HCT116 (cell line): ENCODE data around the gene TXNL4B. TPM values are rescaled to one million over a fixed set of nuclear protein-coding genes. Genes with fewer than 3 reads are reported as not detected.

Experiments used
- ATAC-seq: fragments of 200-7000 bp; cut with Tn5 transposase; 2 replicates; pipeline ENCODE4 v1.9.1; 2020; ENCODE audit warnings: mild to moderate bottlenecking, moderate library complexity
- BruUV-seq: library from RNA; stranded (reverse); fragments of 400-500 nt; replicated peaks from 2 replicates; lab custom pipeline; 2021; lab: Mats Ljungman, UMichigan
- CTCF ChIA-PET: fragments of 300-600 bp; sonication (Branson Sonifier 250); formaldehyde crosslinking; loops from one replicate; lab custom pipeline; 2021; ENCODE audit warnings: antibody characterized with exemption; lab: Charles Lee
- POLR2A ChIA-PET: fragments of 300-600, 350-600 bp; sonication (Branson Sonifier 250); formaldehyde crosslinking; loops from one replicate; lab custom pipeline; 2021; ENCODE audit warnings: antibody characterized with exemption; lab: Charles Lee
- RAD21 ChIA-PET, 2 experiments: fragments of 300-600 bp; sonication (Branson Sonifier 250); formaldehyde crosslinking; loops; one replicate each; lab custom pipeline; 2023; ENCODE audit warnings: low total read pairs in 2 of 2; ENCODE audit not compliant: uncharacterized antibody in 2 of 2, unreplicated experiment in 2 of 2, low non-redundant PET in 1 of 2; lab: Charles Lee
- DNase-seq: peaks from one replicate; pipeline ENCODE4 v3.0.0-alpha.2; 2010; ENCODE audit warnings: low read depth, low spot score
- H2AFZ ChIP-seq: fragments of 200-600 bp; shearing (Covaris generic), sonication (generic); 2 replicates; pipeline ENCODE4 v1.6.1; 2017; ENCODE audit warnings: low read depth, mixed run types, mixed read lengths, antibody characterized with exemption, low read length; ENCODE audit not compliant: poor library complexity, severe bottlenecking
- H3K27ac ChIP-seq: 2 replicates; pipeline ENCODE4 v1.5.1; 2012; ENCODE audit warnings: low read depth, low read length
- H3K27me3 ChIP-seq: fragments of 200-600 bp; sonication (generic); 2 replicates; pipeline ENCODE4 v1.6.1; 2016; ENCODE audit warnings: mixed run types, low read length, mixed read lengths; ENCODE audit not compliant: insufficient read depth
- H3K36me3 ChIP-seq, 2 experiments: fragments of 200-500 bp in 1 of 2; fragments of 200-600 bp in 1 of 2; sonication (Bioruptor generic) in 1 of 2; sonication (generic) in 1 of 2; 2 replicates each; pipeline versions ENCODE4 v1.5.1 to v1.6.1; 2014 to 2016; ENCODE audit warnings: low read length in 2 of 2, inconsistent platforms in 1 of 2, mixed read lengths in 1 of 2, mixed run types in 1 of 2; ENCODE audit not compliant: insufficient read depth in 2 of 2, control insufficient read depth in 1 of 2
- H3K4me1 ChIP-seq, 2 experiments: fragments of 200-600 bp in 1 of 2; sonication (generic) in 1 of 2; 2 replicates each; pipeline versions ENCODE4 v1.5.1 to v1.6.1; 2012 to 2017; ENCODE audit warnings: low read length in 2 of 2, inconsistent platforms in 1 of 2, mild to moderate bottlenecking in 1 of 2, mixed read lengths in 1 of 2, mixed run types in 1 of 2, moderate library complexity in 1 of 2; ENCODE audit not compliant: insufficient read depth in 2 of 2, control insufficient read depth in 1 of 2
- H3K4me2 ChIP-seq: fragments of 200-600 bp; sonication (generic); 2 replicates; pipeline ENCODE4 v1.6.1; 2017; ENCODE audit warnings: mixed run types, low read length, mixed read lengths
- H3K4me3 ChIP-seq, 2 experiments: fragments of 200-600 bp in 1 of 2; sonication (generic) in 1 of 2; replicated peaks in 1 of 2; 2 replicates each; pipeline ENCODE4 v1.5.1; 2011 to 2016; ENCODE audit warnings: low read length in 2 of 2, control low read depth in 1 of 2, low read depth in 1 of 2, mild to moderate bottlenecking in 1 of 2, mixed read lengths in 1 of 2, mixed run types in 1 of 2
- H3K79me2 ChIP-seq: fragments of 200-600 bp; sonication (generic); 2 replicates; pipeline ENCODE4 v1.6.1; 2017; ENCODE audit warnings: mild to moderate bottlenecking, mixed run types, low read length, moderate library complexity, mixed read lengths; ENCODE audit not compliant: insufficient read depth
- H3K9ac ChIP-seq: fragments of 200-600 bp; sonication (generic); 2 replicates; pipeline ENCODE4 v1.6.1; 2016; ENCODE audit warnings: low read length, mixed read lengths
- H3K9me2 ChIP-seq: fragments of 200-600 bp; sonication (generic), shearing (Covaris generic); 2 replicates; pipeline ENCODE4 v1.6.1; 2017; ENCODE audit warnings: mixed run types, mild to moderate bottlenecking, moderate library complexity; ENCODE audit not compliant: insufficient read depth
- H3K9me3 ChIP-seq, 2 experiments: fragments of 200-500 bp in 1 of 2; fragments of 200-600 bp in 1 of 2; sonication (Bioruptor generic) in 1 of 2; sonication (generic) in 1 of 2; 2 replicates each; pipeline ENCODE4 v1.6.1; 2014 to 2017; ENCODE audit warnings: low read length in 2 of 2, mixed read lengths in 2 of 2, inconsistent platforms in 1 of 2, low read depth in 1 of 2, mild to moderate bottlenecking in 1 of 2, mixed run types in 1 of 2, moderate library complexity in 1 of 2; ENCODE audit not compliant: control insufficient read depth in 1 of 2, insufficient read depth in 1 of 2
- H4K20me1 ChIP-seq: fragments of 200-600 bp; sonication (generic), shearing (Covaris generic); 2 replicates; pipeline ENCODE4 v1.6.1; 2017; ENCODE audit warnings: mixed run types, mild to moderate bottlenecking, moderate library complexity; ENCODE audit not compliant: insufficient read depth
- ATF3 ChIP-seq: IDR thresholded peaks from 2 replicates; pipeline ENCODE4 v1.6.1; 2012
- CBX3 ChIP-seq: IDR thresholded peaks from 2 replicates; pipeline ENCODE4 v1.6.1; 2012; ENCODE audit warnings: low read depth
- CEBPB ChIP-seq: IDR thresholded peaks from 2 replicates; pipeline ENCODE4 v1.6.1; 2012; ENCODE audit warnings: low read depth
- CTCF ChIP-seq, 3 experiments: fragments of 200-600 bp in 1 of 3; sonication (generic) in 1 of 3; IDR thresholded peaks in 2 of 3; conservative IDR thresholded peaks in 1 of 3; 2 replicates each; pipeline ENCODE4 v1.5.1; 2012 to 2017; ENCODE audit warnings: low read depth in 2 of 3, low read length in 2 of 3, antibody characterized with exemption in 1 of 3, borderline replicate concordance in 1 of 3, control low read depth in 1 of 3, mild to moderate bottlenecking in 1 of 3, mixed read lengths in 1 of 3, mixed run types in 1 of 3, moderate library complexity in 1 of 3; ENCODE audit not compliant: insufficient read depth in 1 of 3
- ELF1 ChIP-seq: IDR thresholded peaks from 2 replicates; pipeline ENCODE4 v1.6.1; 2012; ENCODE audit warnings: low read depth, borderline replicate concordance
- EZH2 ChIP-seq: fragments of 200-600 bp; sonication (generic); IDR thresholded peaks from 2 replicates; pipeline ENCODE4 v1.6.1; 2017; ENCODE audit warnings: antibody characterized with exemption, mixed run types
- FOSL1 ChIP-seq: IDR thresholded peaks from 2 replicates; pipeline ENCODE4 v1.6.1; 2012; ENCODE audit warnings: low read depth
- JUND ChIP-seq: IDR thresholded peaks from 2 replicates; pipeline ENCODE4 v1.6.1; 2012
- MAX ChIP-seq: IDR thresholded peaks from 2 replicates; pipeline ENCODE4 v1.6.1; 2012
- POLR2A ChIP-seq: IDR thresholded peaks from 2 replicates; pipeline ENCODE4 v1.7.0; 2011; ENCODE audit warnings: borderline replicate concordance; ENCODE audit not compliant: insufficient read depth, insufficient read length; ENCODE audit errors: extremely low read depth
- POLR2AphosphoS5 ChIP-seq: IDR thresholded peaks from 2 replicates; pipeline ENCODE4 v1.6.1; 2011; ENCODE audit warnings: mild to moderate bottlenecking, low read depth, low read length, moderate library complexity
- RAD21 ChIP-seq: IDR thresholded peaks from 2 replicates; pipeline ENCODE4 v1.6.1; 2012; ENCODE audit warnings: low read depth, mild to moderate bottlenecking
- REST ChIP-seq: IDR thresholded peaks from 2 replicates; pipeline ENCODE4 v1.6.1; 2012; ENCODE audit warnings: low read depth
- SIN3A ChIP-seq: IDR thresholded peaks from 2 replicates; pipeline ENCODE4 v1.6.1; 2012; ENCODE audit warnings: low read depth
- SP1 ChIP-seq: IDR thresholded peaks from 2 replicates; pipeline ENCODE4 v1.6.1; 2012; ENCODE audit warnings: low read depth
- SRF ChIP-seq: IDR thresholded peaks from 2 replicates; pipeline ENCODE4 v1.6.1; 2012; ENCODE audit warnings: low read depth
- TCF7L2 ChIP-seq: IDR thresholded peaks from 2 replicates; pipeline ENCODE4 v1.7.0; 2011; ENCODE audit warnings: borderline replicate concordance, inconsistent platforms; ENCODE audit not compliant: insufficient read depth, insufficient read length; ENCODE audit errors: extremely low read depth
- ZBTB33 ChIP-seq: IDR thresholded peaks from 2 replicates; pipeline ENCODE4 v1.6.1; 2011; ENCODE audit warnings: mild to moderate bottlenecking, low read length, moderate library complexity; ENCODE audit not compliant: insufficient replicate concordance; ENCODE audit errors: extremely low read depth
- ZFX ChIP-seq: fragments of 450-650 bp; IDR thresholded peaks from 2 replicates; pipeline ENCODE4 v1.6.1; 2017
- intact Hi-C: fragments of 100-400 bp; cut with micrococcal nuclease; formaldehyde crosslinking; loops from 2 replicates; pipeline ENCODE4 v1.10.0; 2022
- total RNA-seq: library from RNA; stranded (reverse); gene quantifications from one replicate; pipeline ENCODE4 v1.2.1, GENCODE V29; 2021; ENCODE audit not compliant: unreplicated experiment

TXNL4B gene
- total RNA-seq, 1 experiment from 2014 or later, result 15.5 TPM

GRCh38 chr16:72044825-72045359 lies 48.5 kb downstream of the TXNL4B start:
- ATAC-seq (no peak), DNase-seq (no peak)
- CTCF ChIA-PET, result no interaction called here
- Histone ChIP-seq H3K4me2 (no peak overlapping the region), H3K9ac (no peak overlapping the region), H3K27me3 (no peaks in the 10 kb centered on the region), H4K20me1 (no peaks in the 10 kb centered on the region), H3K27ac (no peak overlapping the region), H3K79me2 (no peaks in the 10 kb centered on the region), H2AFZ (no peak overlapping the region), H3K4me3 (no peak overlapping the region), H3K9me3 (no peaks in the 10 kb centered on the region; a peak in 2 of 4 replicates), H3K36me3 (no peaks in the 10 kb centered on the region), H3K4me1 (no peaks in the 10 kb centered on the region), H3K9me2 (no peaks in the 10 kb centered on the region)
- no TSS peak for BruUV-seq
- TF ChIP-seq CTCF (IDR thresholded peaks at IDR 0.05 in 2 of 3, conservative IDR thresholded peaks at IDR 0.05 in 1 of 3; ENCODE audit: borderline replicate concordance in 1 of 3, insufficient read depth in 1 of 3, low read depth in 2 of 3, low read length in 2 of 3) (no peak), EZH2 (no peak), REST (no peak), ATF3 (no peak), SP1 (no peak), SIN3A (no peak), CBX3 (no peak), POLR2A (no peak), JUND (no peak), ZBTB33 (no peak), ELF1 (no peak), SRF (no peak), RAD21 (no peak), ZFX (no peak), POLR2AphosphoS5 (no peak), TCF7L2 (no peak), FOSL1 (no peak), MAX (no peak), CEBPB (no peak)
- intact Hi-C loops, result no loop called here
- RAD21 ChIA-PET, result no interaction called here
- POLR2A ChIA-PET, result no interaction called here
